NCI-H82 treated with DMSO at 0.1 percent for 48 hours (cell line): Measurements from ENCODE around the gene RWDD4.
"Not testable (repeated sequence)": the region's sequence is repeated elsewhere in the genome, so short reads cannot be mapped to it uniquely, and the experiment has no call there.

ENCODE experiments used
- DNase-seq: peaks from one replicate; lab custom pipeline; 2025; ENCODE audit not compliant: unreplicated experiment; lab: John Stamatoyannopoulos, UW

The RWDD4 gene

DNA sequence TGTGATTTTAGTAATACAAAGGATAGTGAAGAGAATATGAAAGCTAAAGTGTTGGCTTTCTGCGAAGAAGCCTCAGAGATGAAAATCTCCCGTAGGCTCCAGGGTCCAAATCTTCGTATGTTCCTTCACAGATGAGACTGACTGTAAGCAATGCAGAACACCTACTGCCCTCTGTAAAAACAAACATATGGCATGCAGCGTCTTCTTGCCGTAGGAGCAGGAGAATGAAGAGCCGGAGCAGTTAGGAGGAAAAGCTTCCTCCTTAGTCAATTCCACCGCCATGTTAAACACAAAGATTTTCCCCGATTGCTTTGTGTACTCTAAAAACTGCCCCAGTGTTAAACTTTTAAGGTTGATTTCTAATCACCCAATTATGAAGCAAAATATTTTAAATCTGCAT, 22.5 kb downstream of the RWDD4 start:
- no peak for DNase-seq

- DNase-seq, result no peak
These were observed 23.2 kb downstream of the RWDD4 start for GRCh38 chr4:183635741-183636140.

DNA sequence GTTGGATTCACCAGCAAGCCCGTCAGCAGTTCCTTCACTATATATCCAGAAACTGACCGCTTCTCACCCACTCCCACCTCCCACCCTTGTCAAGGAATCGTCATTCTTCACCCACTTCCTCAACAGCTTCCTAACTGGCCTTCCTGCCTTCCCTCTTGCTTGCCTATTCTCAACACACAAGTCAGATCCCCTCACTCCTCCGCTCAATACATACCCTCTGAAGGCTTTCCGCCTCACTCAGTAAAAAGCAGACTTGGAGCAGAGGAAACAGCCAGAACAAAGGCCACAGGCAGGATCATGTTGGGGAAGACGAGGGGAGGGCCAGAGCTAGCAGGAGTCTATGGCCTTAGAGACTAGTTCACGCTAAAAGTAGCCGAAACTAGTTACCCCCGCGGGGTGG, 23.7 kb downstream of the RWDD4 start:
- DNase-seq, result no peak

DNA sequence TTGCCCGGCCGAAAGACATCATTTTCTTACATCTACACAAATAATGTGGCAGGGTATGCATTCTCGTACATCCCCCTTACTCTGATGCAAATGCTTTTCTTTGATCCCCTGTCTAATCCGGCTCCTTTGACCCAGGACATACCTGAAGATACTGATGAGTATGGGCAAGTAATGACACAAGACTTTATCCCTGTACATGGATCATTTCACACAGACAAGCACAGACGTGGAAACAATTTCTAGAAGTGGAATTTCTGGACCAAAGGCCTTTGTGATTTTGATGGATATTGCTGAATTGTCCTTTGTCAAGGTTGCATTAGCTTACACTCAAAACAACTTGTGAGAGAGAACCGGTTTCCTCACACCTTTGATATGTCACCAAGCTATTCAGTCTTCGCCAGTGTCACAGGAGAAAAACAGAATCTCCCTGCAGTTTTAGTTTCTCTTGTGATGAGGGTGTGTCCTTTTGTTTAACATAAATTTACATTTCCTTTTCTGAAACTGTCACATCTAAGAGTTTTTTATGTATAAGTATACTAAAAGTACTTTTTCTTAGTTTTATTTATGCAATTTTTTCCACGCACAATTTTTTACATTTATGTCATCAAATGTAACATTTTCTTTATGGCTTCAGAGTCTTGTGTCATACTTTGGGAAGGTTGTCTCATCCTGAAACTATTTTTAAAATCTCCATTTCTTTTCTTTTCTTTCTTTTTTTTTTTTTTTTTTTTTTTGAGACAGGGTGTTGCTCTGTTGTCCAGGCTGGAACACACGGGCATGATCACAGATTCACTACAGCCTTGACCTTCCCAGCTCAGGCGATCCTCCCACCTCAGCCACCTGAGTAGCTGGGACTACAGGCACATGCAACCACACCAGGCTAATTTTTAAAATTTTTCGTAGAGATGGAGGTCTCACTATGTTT, 25.2 kb downstream of the RWDD4 start:
- no peak for DNase-seq

- DNase-seq, result no peak
These were observed 26.3 kb downstream of the RWDD4 start for GRCh38 chr4:183632689-183633088.

DNA sequence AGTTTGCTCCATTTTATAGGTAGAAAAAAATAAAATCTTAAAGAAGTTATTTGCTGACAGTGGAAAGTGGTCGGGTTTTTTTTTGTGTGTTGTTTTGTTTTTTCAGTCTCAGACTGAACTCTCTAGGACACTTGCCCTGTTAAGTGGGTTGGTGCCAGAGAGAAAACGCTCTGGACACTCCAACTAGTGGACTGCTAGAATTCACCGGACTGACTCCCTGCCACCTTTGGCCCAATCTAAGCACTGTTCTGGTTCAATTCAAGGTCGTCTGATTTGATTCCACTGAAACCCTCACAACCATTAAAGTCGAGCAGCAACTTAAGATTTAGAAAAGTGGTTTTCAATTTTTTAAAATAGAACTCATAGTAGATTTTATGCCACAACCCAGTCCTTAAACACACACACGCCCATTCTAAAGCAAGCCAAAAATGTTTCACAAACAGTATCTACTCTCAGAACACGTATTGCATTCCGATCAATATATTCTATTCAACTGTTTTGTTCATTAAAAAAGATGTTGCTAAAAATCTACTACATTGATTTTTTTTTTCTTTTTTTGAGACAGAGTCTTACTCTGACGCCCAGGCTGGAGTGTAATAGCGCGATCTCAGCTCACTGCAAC, 27.3 kb downstream of the RWDD4 start:
- no peak for DNase-seq

DNA sequence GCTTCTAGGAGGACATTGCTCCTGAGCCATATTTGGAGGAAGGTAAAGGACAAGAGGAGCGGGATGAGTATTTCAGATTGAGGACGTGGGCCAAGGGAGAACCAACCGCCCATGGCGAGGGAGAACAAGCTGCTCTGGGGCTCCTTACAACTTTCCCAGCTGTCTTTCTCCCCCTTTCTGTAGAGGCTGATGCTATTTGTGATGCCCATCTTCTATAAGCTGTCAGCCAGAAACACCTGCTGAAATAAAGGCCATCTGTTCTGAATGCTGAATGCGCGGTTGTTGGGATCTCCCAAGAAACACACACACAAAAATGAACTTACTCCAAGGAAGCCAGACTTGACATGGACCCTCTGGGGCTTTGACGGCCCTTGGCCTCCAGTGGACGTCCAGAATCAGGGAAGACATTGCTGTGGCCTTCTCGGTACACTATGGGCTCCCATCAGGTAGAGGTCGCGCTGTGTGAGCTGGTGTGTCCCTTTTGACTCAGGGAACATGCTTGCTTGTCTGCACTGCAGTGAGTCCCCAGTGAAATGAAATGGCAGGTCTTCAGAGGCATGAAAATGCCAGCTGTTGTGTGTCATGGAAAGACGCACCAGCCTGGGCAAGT, 30.9 kb downstream of the RWDD4 start:
- DNase-seq, result no peak

DNA sequence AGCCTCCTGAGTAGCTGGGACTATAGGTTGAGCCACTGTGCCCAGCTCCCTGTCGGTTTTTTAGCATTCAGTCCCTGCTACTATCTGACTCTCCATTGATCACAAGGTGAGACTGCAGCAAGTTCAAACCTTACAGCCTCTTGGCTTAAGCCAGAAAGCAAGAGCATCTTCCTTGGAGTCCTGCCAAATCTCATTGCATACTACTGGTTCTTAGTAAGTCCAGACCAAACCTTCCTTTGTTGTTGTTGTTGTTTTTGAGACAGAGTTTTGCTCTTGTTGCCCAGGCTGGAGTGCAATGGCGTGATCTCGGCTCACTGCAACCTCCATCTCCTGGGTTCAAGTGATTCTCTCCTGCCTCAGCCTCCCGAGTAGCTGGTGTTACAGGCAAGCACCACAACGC, 31.7 kb downstream of the RWDD4 start:
- DNase-seq, result not testable (repeated sequence)

- no peak for DNase-seq
These were observed 32.8 kb downstream of the RWDD4 start for GRCh38 chr4:183626168-183626567.

GRCh38 chr4:183624548-183624947, 34.4 kb downstream of the RWDD4 start:
- no peak for DNase-seq

GRCh38 chr4:183621875-183622274, 37.1 kb downstream of the RWDD4 start:
- DNase-seq, result no peak

DNA sequence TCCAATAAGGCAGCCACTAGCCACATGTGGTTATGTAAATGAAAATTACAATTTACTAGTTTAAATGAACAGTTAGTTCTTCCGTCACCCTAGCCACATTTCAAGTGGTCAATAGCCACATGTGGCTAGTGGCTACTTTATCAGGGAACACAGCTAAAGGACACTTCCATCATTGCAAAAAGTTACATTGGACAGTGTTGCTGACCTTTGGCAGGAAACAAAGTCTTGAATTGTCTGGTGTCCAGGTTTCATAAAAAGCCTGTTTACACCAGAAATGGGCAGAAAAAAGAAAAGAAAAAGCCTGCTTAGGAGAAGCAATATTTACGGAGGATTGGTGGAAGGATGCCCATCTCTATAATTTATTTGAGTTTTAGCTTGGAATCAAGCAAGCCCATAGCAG, 38.6 kb downstream of the RWDD4 start:
- no peak for DNase-seq

DNA sequence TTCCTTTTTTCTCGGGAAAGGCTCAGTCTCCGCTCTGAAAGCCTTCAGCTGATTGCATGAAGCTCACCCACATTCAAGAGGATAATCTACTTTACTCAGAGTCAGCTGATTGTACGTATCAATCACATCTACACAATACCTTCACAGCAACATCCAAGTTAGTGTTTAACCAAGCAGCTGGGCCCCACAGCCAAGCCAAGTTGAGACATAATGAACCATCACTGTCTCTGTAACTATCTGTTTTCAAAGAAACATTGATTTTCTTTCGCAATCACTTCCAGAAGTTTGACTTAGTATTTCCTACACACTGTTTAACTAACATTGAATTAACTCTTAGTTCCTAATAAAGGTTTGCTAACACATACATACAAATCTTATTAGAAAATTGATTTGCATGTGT, 40.3 kb downstream of the RWDD4 start:
- DNase-seq, result no peak

DNA sequence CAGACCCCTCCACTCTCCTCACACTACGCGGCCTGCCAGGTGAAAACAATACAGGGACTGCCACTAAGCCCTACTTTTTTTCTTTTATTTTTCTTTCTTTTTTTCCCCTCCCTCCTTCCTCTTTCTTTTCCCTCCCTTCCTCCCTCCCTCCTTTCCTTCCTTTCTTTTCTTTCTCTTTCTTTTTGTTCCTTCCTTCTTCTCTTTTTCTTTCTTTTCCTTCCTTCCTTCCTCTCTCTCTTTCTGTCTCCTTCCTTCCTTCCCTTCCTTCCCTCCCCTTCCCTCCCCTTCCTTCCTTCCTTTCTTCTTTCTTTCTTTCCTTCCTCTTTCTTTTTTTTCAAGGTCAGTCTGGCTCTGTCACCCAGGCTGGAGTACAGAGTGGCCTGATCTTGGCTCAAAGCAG, 41.9 kb downstream of the RWDD4 start:
- DNase-seq, result no peak

DNA sequence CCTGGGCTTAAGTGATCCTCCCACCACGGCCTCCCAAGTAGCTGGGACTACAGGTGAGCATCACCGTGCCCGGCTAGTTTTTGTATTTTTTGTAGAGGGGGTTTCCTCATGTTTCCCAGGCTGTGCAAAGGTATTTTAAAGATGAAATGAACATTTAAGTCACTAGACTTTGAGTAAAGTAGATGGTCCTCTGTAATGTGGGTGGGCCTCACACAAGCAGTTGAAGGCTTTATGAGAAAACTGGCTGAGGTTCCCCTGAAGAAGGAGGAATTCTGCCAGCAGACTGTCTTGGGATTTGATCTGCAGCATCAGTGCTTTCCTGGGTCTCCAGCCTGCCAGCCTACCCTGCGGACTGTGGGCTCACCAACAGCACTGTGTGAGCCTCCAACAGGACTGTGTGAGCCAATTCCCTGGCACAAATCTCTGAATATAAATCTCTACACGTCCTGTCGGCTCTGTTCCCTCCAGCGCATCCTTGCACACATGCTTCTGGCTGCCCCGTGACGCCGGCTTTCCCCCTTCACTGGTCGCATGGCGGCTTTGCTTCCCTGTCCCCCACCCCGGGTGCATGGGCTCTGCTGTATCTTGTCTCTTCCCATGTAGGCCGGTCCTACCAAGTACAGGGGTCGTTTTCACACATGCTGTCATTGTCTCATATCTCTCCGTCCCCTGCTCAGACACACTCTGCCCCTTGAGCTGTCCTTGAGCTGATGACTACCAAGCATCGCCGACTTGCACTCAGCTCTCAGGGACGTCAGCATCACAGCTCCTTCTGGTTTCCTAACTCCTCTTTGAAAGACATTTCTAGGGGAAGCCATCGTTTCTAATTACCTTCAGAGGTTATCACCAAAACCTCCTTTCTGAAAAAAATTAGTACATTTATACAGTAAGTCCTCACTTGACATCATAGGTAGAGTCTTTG, 46.4 kb downstream of the RWDD4 start:
- no peak for DNase-seq

DNA sequence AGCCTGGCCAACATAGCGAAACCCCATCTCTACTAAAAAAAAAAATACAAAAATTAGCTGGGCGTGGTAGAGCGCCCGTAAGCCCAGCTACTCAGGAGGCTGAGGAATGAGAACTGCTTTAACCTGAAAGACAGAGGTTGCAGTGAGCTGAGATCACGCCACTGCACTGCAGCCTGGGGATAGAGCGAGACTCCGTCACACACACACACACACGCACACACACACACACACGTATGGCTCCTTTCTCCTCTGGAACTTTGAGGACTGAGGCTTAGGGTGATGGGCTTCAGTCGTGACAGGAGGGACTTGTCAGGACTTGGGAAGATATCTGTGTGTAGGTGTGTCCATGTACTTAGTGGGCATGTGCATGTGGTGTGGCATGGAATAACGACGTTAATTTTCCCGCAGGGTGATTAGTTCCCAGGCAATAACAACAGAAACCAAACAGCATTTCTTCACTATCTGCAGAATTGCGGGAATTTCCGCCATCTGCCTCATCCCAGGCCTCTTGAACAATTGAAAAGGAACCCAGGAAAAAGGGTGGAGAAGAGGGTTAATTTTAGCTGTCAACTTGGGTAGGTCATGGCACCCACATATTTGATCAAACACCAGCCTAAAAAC, 47.7 kb downstream of the RWDD4 start:
- no peak for DNase-seq

DNA sequence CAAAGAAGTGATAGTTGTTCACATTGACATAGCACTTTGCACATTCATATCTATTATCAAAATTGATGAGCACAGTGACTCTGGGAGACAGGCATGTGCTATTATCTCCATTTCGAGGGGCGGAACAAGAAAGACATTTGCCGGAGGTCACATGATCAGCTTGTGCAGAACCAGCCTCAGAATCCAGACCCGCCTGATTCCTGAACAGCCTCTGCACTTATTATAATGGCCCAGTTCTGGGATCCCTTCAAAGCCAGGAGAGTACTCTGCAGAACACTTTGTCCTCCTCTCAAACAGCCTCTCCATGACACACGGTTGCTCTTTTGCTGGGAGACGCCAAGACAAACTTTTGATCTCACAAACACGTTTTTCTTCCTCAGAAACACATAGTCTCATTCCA, 48.4 kb downstream of the RWDD4 start:
- no peak for DNase-seq

GRCh38 chr4:183610033-183610432, 49.0 kb downstream of the RWDD4 start:
- no peak for DNase-seq

DNA sequence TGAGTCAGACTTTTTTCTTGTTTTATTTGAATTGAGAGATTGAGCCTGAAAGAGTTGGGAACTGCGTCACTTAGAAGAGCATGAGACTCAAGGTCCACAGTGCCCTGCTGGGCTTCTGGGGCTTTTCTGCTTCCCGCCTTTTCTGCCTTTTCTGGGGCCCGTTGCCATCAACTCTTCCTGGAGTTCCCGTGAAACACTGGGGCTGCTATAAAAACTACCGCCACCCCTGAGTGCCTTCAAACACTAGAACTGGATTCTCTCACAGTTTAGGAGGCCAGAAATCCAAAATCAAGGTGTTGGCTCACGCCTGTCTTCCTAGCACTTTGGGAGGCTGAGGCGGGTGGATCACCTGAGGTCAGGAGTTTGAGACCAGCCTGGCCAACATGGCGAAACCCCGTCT, 49.8 kb downstream of the RWDD4 start:
- no peak for DNase-seq

- DNase-seq, result no peak
These were observed 51.1 kb downstream of the RWDD4 start for GRCh38 chr4:183607894-183608293.

- DNase-seq, result no peak
These were observed 56.4 kb downstream of the RWDD4 start for GRCh38 chr4:183602557-183603027.
